ENCODE data around the gene TSPOAP1. TPM values are rescaled to one million over a fixed set of nuclear protein-coding genes. Genes with fewer than 3 reads are reported as not detected.
A peak's percentile ranks its signal among the peaks of the same experiment; 100 is the strongest.

Gene TSPOAP1
- total RNA-seq, 1 donor from 2014 or later = 0.79 TPM

DNA sequence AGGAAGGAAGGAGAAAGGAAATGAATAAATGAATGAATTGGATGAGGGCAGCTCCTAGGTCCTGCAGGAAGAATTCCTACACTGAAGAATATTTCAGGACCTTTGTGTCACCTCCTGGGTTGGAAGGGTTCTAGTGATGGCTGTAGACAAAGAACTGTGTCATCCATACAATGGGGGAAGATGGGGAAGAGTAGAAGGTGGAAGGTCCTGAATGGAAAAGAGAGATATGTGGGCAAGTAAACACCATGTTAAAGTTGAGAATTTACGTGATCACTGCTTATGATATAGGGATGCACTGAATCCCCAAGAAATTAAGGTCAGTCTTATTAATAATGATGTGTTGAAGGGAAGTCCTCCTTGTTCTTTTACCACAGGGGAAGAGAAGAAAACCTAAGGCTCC lies 27.6 kb upstream of the TSPOAP1 start:
- Histone ChIP-seq H3K79me2 (ENCODE audit: insufficient read depth, low read length) (peaks cover 7% of the 10 kb centered on the region), H3K9ac (ENCODE audit: low read length) (no peak overlapping the region), H3K36me3 (ENCODE audit: insufficient read depth, low read length) (no peaks in the 10 kb centered on the region), H3K4me3 (ENCODE audit: insufficient read depth, low read depth, low read length) (no peak overlapping the region), H3K4me2 (ENCODE audit: low read length) (no peak overlapping the region), H4K20me1 (ENCODE audit: insufficient read depth, low read length) (no peaks in the 10 kb centered on the region), H3K27me3 (ENCODE audit: insufficient read depth, low read length) (peaks cover 3% of the 10 kb centered on the region), H3K27ac (ENCODE audit: low read depth, low read length) (no peak overlapping the region), H2AFZ (ENCODE audit: low read depth, low read length) (no peak overlapping the region), H3K4me1 (ENCODE audit: insufficient read depth, low read length) (peaks cover 10% of the 10 kb centered on the region), H3K9me3 (ENCODE audit: insufficient read depth, low read depth, low read length) (no peaks in the 10 kb centered on the region)
- TF ChIP-seq EZH2 (IDR thresholded peaks at IDR 0.05; ENCODE audit: insufficient read depth, low read length) = no peak
- TF ChIP-seq, protein P1, sequence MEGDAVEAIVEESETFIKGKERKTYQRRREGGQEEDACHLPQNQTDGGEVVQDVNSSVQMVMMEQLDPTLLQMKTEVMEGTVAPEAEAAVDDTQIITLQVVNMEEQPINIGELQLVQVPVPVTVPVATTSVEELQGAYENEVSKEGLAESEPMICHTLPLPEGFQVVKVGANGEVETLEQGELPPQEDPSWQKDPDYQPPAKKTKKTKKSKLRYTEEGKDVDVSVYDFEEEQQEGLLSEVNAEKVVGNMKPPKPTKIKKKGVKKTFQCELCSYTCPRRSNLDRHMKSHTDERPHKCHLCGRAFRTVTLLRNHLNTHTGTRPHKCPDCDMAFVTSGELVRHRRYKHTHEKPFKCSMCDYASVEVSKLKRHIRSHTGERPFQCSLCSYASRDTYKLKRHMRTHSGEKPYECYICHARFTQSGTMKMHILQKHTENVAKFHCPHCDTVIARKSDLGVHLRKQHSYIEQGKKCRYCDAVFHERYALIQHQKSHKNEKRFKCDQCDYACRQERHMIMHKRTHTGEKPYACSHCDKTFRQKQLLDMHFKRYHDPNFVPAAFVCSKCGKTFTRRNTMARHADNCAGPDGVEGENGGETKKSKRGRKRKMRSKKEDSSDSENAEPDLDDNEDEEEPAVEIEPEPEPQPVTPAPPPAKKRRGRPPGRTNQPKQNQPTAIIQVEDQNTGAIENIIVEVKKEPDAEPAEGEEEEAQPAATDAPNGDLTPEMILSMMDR (IDR thresholded peaks at IDR 0.05; ENCODE audit: insufficient read depth, low read depth, low read length) = no peak
- DNase-seq (ENCODE audit: low read depth) (no peak), FAIRE-seq (no peak)
- Mint-ChIP-seq H3K9me3 (ENCODE audit: unreplicated experiment) (no peaks in the 10 kb centered on the region), H3K27me3 (ENCODE audit: low read depth, unreplicated experiment) (peaks cover 4% of the 10 kb centered on the region), H3K36me3 (ENCODE audit: low read depth, unreplicated experiment) (no peaks in the 10 kb centered on the region), H3K4me3 (ENCODE audit: unreplicated experiment) (no peak overlapping the region), H3K27ac (ENCODE audit: unreplicated experiment) (no peak overlapping the region), H3K4me1 (ENCODE audit: low read depth, unreplicated experiment) (peaks cover 2% of the 10 kb centered on the region)

DNA sequence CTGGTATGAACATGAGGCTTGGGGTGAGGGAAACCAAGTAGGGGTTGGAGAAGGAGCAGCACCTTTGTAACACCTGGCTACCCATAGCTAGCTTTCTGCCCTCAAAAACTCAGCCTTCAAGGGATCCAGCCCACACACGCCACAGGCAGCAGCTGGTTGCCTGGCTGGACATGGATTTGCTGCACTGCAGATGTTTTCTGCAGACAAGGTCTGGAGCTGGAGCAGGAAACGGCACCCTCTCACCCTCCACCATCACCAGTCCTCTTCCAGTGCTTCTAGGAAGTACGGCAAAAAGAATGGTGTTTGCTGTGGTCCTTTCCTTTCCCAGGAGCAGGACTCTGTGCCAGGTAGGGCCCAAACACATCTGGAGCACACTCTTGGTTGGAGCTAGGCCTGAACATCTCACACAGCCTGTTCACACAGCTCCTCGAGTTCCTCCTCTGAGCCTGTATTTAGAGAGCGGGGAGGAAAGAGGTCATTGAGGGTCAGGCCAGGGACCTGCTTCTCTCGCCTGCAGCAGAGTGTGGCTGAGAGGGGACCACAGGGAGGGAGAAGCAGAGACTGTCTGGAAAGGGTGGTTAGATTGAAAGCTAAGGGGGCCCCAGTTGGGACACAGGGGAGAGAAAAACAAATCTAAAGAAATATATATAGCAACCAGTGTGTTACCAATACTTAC lies 26.1 kb upstream of the TSPOAP1 start:
- Histone ChIP-seq H3K4me2 (ENCODE audit: low read length) (no peak overlapping the region), H3K4me3 (ENCODE audit: insufficient read depth, low read depth, low read length) (no peak overlapping the region), H3K27ac (ENCODE audit: low read depth, low read length) (no peak overlapping the region), H3K27me3 (ENCODE audit: insufficient read depth, low read length) (peaks cover 3% of the 10 kb centered on the region), H3K79me2 (ENCODE audit: insufficient read depth, low read length) (peaks cover 16% of the 10 kb centered on the region), H4K20me1 (ENCODE audit: insufficient read depth, low read length) (no peaks in the 10 kb centered on the region), H3K9me3 (ENCODE audit: insufficient read depth, low read depth, low read length) (no peaks in the 10 kb centered on the region), H3K9ac (ENCODE audit: low read length) (no peak overlapping the region), H2AFZ (ENCODE audit: low read depth, low read length) (no peak overlapping the region), H3K36me3 (ENCODE audit: insufficient read depth, low read length) (peaks cover 2% of the 10 kb centered on the region), H3K4me1 (ENCODE audit: insufficient read depth, low read length) (peaks cover 12% of the 10 kb centered on the region)
- H3K4me1 Mint-ChIP-seq (ENCODE audit: low read depth, unreplicated experiment) = peaks cover 2% of the 10 kb centered on the region
- no peak for TF ChIP-seq EZH2 (IDR thresholded peaks at IDR 0.05; ENCODE audit: insufficient read depth, low read length)
- TF ChIP-seq, protein P1 (IDR thresholded peaks at IDR 0.05; ENCODE audit: insufficient read depth, low read depth, low read length) = no peak
- FAIRE-seq (no peak), DNase-seq (ENCODE audit: low read depth) (no peak)
- no peak overlapping the region for H3K4me3 Mint-ChIP-seq (ENCODE audit: unreplicated experiment)
- peaks cover 1% of the 10 kb centered on the region for H3K27me3 Mint-ChIP-seq (ENCODE audit: low read depth, unreplicated experiment)
- H3K9me3 Mint-ChIP-seq (ENCODE audit: unreplicated experiment) = no peaks in the 10 kb centered on the region
- H3K36me3 Mint-ChIP-seq (ENCODE audit: low read depth, unreplicated experiment) = peaks cover under 1% of the 10 kb centered on the region
- H3K27ac Mint-ChIP-seq (ENCODE audit: unreplicated experiment) = no peak overlapping the region

DNA sequence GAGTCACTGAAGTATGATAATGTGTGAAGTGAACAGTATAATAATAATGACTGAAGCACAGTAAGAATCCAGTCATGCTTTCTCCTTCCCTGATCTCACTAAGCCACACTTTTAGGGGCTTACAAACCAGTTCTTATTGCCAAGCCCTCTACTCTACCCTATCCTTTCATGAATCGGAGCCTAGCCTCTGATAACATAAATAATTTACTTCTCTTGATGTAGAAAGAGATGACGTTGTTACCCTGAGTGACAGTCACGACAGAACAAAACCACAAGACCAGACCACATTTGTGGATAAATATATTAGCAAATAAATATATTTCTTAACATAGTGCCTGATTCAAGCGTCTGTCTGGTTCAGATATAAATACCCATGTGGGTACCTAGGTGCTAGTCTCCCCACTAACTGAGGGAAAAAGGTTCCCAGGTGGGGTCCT lies 24.8 kb upstream of the TSPOAP1 start:
- Mint-ChIP-seq H3K27ac (ENCODE audit: unreplicated experiment) (peak overlapping the region; percentile 89), H3K4me3 (ENCODE audit: unreplicated experiment) (peak overlapping the region; percentile 96), H3K36me3 (ENCODE audit: low read depth, unreplicated experiment) (peaks cover 7% of the 10 kb centered on the region), H3K4me1 (ENCODE audit: low read depth, unreplicated experiment) (peaks cover 2% of the 10 kb centered on the region), H3K27me3 (ENCODE audit: low read depth, unreplicated experiment) (peaks cover 1% of the 10 kb centered on the region), H3K9me3 (ENCODE audit: unreplicated experiment) (no peaks in the 10 kb centered on the region)
- H3K27me3 ChIP-seq (ENCODE audit: insufficient read depth, low read length) = peaks cover 3% of the 10 kb centered on the region
- H4K20me1 ChIP-seq (ENCODE audit: insufficient read depth, low read length) = no peaks in the 10 kb centered on the region
- no peak for FAIRE-seq
- H3K4me1 ChIP-seq (ENCODE audit: insufficient read depth, low read length) = peaks cover 12% of the 10 kb centered on the region
- H3K4me3 ChIP-seq (ENCODE audit: insufficient read depth, low read depth, low read length) = peak overlapping the region; percentile 91
- peaks cover 15% of the 10 kb centered on the region for H3K36me3 ChIP-seq (ENCODE audit: insufficient read depth, low read length)
- peak overlapping the region; percentile 98 for H3K9ac ChIP-seq (ENCODE audit: low read length)
- no peak for TF ChIP-seq EZH2 (IDR thresholded peaks at IDR 0.05; ENCODE audit: insufficient read depth, low read length)
- H3K9me3 ChIP-seq (ENCODE audit: insufficient read depth, low read depth, low read length) = no peaks in the 10 kb centered on the region
- no peak overlapping the region for H2AFZ ChIP-seq (ENCODE audit: low read depth, low read length)
- peaks cover 20% of the 10 kb centered on the region for H3K79me2 ChIP-seq (ENCODE audit: insufficient read depth, low read length)
- peak overlapping the region; percentile 90 for H3K4me2 ChIP-seq (ENCODE audit: low read length)
- H3K27ac ChIP-seq (ENCODE audit: low read depth, low read length) = no peak overlapping the region
- no peak for DNase-seq (ENCODE audit: low read depth)
